H1 (cell line): Measurements from ENCODE around the gene PVALB. TPM values are rescaled to one million over a fixed set of nuclear protein-coding genes. Genes with fewer than 3 reads are reported as not detected.

Experiments
- CEBPB ChIP-seq: IDR thresholded peaks from 2 replicates; pipeline ENCODE4 v1.6.1; 2012; ENCODE audit warnings: low read depth, low read length
- CHD1 ChIP-seq: IDR thresholded peaks from 2 replicates; pipeline ENCODE4 v1.6.1; 2012; ENCODE audit warnings: low read depth, low read length, improper control_type of control experiment
- EP300 ChIP-seq, 2 experiments: IDR thresholded peaks; 1 replicate in 1 of 2; 2 replicates in 1 of 2; pipeline ENCODE4 v1.6.1; 2011 to 2012; ENCODE audit warnings: low read depth in 2 of 2, low read length in 2 of 2, mild to moderate bottlenecking in 2 of 2, borderline replicate concordance in 1 of 2, inconsistent platforms in 1 of 2, moderate library complexity in 1 of 2
- GABPA ChIP-seq: IDR thresholded peaks from 2 replicates; pipeline ENCODE4 v1.6.1; 2011; ENCODE audit warnings: mild to moderate bottlenecking, low read length, moderate library complexity, borderline replicate concordance; ENCODE audit not compliant: insufficient read depth
- SIN3A ChIP-seq, 2 experiments: IDR thresholded peaks in 1 of 2; conservative IDR thresholded peaks in 1 of 2; 2 replicates each; pipeline ENCODE4 v1.6.1; 2011 to 2012; ENCODE audit warnings: low read length in 2 of 2, improper control_type of control experiment in 1 of 2, low read depth in 1 of 2, mild to moderate bottlenecking in 1 of 2
- TAF1 ChIP-seq: IDR thresholded peaks from 2 replicates; pipeline ENCODE4 v1.6.1; 2011; ENCODE audit warnings: mild to moderate bottlenecking, low read depth, low read length
- polyA plus RNA-seq, 7 experiments: library from polyadenylated mRNA; depleted of rRNA in 3 of 7; stranded (reverse) in 5 of 7; unstranded in 2 of 7; fragments of >200 nt in 5 of 7; fragments of 200-250 nt in 2 of 7; gene quantifications; 1 replicate in 5 of 7; 2 replicates in 1 of 7; 4 replicates in 1 of 7; pipeline versions ENCODE4 v1.2.1 to v1.2.3, GENCODE V29; 2011 to 2013; ENCODE audit warnings: missing spikeins in 2 of 7, mixed read lengths in 2 of 7
- total RNA-seq: library from RNA; stranded (reverse); fragmentation: NEBNext Ultra II Directional; extraction: Animal tissue kit (Norgen Biotek cat#: 25700); gene quantifications from 2 replicates; pipeline ENCODE4 v1.2.1, GENCODE V29; 2021
- TF ChIP-seq, protein P1 (sequence below): IDR thresholded peaks from 2 replicates; pipeline ENCODE4 v1.6.1; 2011; ENCODE audit warnings: low read depth, mild to moderate bottlenecking, low read length; ENCODE audit not compliant: insufficient read depth
- TF ChIP-seq, protein P2 (sequence below): IDR thresholded peaks from 2 replicates; pipeline ENCODE4 v1.6.1; 2012; ENCODE audit warnings: low read length, inconsistent platforms

PVALB gene
- total and polyA plus RNA-seq, 2 of the 8 experiments (the other 6 are each of a cell fraction or from before 2014, with no cell fraction given) = 1.7 to 5.4 TPM

DNA sequence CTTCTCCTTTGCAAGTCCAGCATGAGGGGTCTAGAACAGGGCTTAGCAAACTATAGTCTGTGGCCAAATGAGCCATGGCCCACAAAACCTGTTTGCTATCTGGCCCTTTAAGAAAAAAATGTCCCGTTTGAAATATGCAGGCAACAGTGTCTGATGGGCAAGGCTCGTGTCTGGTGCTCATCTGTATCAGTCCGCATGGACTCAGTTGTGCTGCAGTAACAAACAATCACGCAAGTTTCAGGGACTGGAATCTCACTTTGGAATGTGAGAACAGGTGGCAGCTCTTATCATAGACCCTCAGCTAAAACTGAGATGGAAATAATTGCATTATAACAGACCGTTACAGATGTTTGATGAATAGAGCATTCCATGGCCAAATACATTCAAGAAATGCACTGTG is 19.1 kb upstream of the PVALB start (continued):
- no peak for TF ChIP-seq SIN3A (conservative IDR thresholded peaks at IDR 0.05 in 1 of 2, IDR thresholded peaks at IDR 0.05 in 1 of 2; ENCODE audit: low read depth in 1 of 2, low read length in 2 of 2)
- TF ChIP-seq, protein P1, sequence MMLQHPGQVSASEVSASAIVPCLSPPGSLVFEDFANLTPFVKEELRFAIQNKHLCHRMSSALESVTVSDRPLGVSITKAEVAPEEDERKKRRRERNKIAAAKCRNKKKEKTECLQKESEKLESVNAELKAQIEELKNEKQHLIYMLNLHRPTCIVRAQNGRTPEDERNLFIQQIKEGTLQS = no peak
- TF ChIP-seq EP300 (IDR thresholded peaks at IDR 0.05; ENCODE audit: borderline replicate concordance in 1 of 2, low read depth in 2 of 2, low read length in 2 of 2) = no peak
- TF ChIP-seq CHD1 = no peak
- TF ChIP-seq, protein P2, sequence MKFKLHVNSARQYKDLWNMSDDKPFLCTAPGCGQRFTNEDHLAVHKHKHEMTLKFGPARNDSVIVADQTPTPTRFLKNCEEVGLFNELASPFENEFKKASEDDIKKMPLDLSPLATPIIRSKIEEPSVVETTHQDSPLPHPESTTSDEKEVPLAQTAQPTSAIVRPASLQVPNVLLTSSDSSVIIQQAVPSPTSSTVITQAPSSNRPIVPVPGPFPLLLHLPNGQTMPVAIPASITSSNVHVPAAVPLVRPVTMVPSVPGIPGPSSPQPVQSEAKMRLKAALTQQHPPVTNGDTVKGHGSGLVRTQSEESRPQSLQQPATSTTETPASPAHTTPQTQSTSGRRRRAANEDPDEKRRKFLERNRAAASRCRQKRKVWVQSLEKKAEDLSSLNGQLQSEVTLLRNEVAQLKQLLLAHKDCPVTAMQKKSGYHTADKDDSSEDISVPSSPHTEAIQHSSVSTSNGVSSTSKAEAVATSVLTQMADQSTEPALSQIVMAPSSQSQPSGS = no peak
- no peak for TF ChIP-seq TAF1
- TF ChIP-seq CEBPB = no peak
- TF ChIP-seq GABPA = no peak
